H1 (cell line): ENCODE results near the gene PACS1.

Experiments used
- CTCF ChIP-seq, 3 experiments: IDR thresholded peaks; 1 replicate in 2 of 3; 2 replicates in 1 of 3; pipeline versions ENCODE4 v1.5.1 to v1.6.1; 2011; ENCODE audit warnings: low read length in 3 of 3, mild to moderate bottlenecking in 3 of 3, inconsistent platforms in 2 of 3, low read depth in 1 of 3, moderate library complexity in 1 of 3; ENCODE audit not compliant: insufficient read depth in 1 of 3; ENCODE audit errors: control extremely low read depth in 1 of 3
- JUN ChIP-seq: IDR thresholded peaks from 2 replicates; pipeline ENCODE4 v1.6.1; 2011; ENCODE audit warnings: low read depth, mild to moderate bottlenecking, improper control_type of control experiment, low read length
- POLR2A ChIP-seq, 2 experiments: IDR thresholded peaks; 1 replicate in 1 of 2; 2 replicates in 1 of 2; pipeline ENCODE4 v1.6.1; 2011; ENCODE audit warnings: low read depth in 2 of 2, low read length in 2 of 2, mild to moderate bottlenecking in 2 of 2; ENCODE audit errors: control extremely low read depth in 1 of 2
- SP4 ChIP-seq: IDR thresholded peaks from 2 replicates; pipeline ENCODE4 v1.6.1; 2012; ENCODE audit warnings: low read length, inconsistent platforms
- TAF1 ChIP-seq: IDR thresholded peaks from 2 replicates; pipeline ENCODE4 v1.6.1; 2011; ENCODE audit warnings: mild to moderate bottlenecking, low read depth, low read length
- YY1 ChIP-seq: IDR thresholded peaks from 2 replicates; pipeline ENCODE4 v1.6.1; 2011; ENCODE audit warnings: low read depth, mild to moderate bottlenecking, low read length
- ZNF274 ChIP-seq: IDR thresholded peaks from 2 replicates; pipeline ENCODE4 v1.7.0; 2012; ENCODE audit warnings: low read length, borderline replicate concordance; ENCODE audit errors: extremely low read depth
- TF ChIP-seq, protein P1 (sequence below): IDR thresholded peaks from 2 replicates; pipeline ENCODE4 v1.6.1; 2012; ENCODE audit warnings: inconsistent platforms

DNA sequence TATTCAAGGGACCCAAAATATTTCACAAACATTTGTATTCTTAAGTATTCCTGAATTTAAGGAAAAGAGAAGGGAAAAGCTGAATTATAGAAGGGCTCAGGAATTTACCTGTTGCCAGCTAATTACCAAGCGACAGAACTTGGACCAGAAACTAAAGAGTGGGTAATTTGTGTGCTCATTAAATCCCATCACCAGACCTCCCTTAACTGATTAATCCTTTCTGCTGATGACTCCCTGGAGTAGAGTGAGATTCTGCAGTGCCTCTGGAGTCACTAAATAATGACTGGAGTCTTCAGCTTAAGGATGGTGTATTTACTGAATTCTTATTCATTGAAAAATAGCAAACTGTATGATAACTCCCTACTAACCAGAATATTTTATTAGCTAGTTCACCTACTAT is 124.3 kb downstream of the PACS1 start:
- TF ChIP-seq POLR2A (IDR thresholded peaks at IDR 0.05; ENCODE audit: control extremely low read depth in 1 of 2, low read depth in 2 of 2, low read length in 2 of 2) (no peak), TAF1 (no peak), JUN (no peak), CTCF (IDR thresholded peaks at IDR 0.05; ENCODE audit: control extremely low read depth in 1 of 3, insufficient read depth in 1 of 3, low read depth in 1 of 3, low read length in 3 of 3) (no peak), YY1 (no peak), SP4 (no peak), ZNF274 (no peak)
- TF ChIP-seq, protein P1, sequence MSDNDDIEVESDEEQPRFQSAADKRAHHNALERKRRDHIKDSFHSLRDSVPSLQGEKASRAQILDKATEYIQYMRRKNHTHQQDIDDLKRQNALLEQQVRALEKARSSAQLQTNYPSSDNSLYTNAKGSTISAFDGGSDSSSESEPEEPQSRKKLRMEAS = no peak
